Measurements from ENCODE around the gene SLC1A3.

SLC1A3 gene

DNA sequence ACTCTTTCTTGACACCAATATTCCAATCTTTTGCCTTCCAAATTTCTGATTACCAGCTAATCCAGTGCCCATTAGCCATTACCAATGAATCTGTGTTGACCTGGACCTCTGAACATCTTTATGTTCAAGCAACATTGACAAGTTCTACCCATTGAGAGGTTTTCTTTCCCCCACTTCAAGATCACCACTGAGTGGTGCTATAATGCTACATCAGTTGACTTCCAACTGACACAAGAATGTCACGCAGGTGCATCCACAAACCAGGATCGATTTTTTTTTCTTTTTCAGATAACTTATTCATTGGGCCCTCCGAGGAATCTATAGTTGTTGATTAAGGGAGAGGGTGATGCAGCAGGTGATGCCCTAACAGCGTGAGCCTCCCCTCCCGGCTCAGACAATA, 102.6 kb downstream of the SLC1A3 start:
- Histone ChIP-seq H3K4me1 (ENCODE audit: control insufficient read depth, insufficient read depth, low read length, poor library complexity, severe bottlenecking) (no peaks in the 10 kb centered on the region), H3K36me3 (ENCODE audit: control insufficient read depth, insufficient read depth, low read length) (no peaks in the 10 kb centered on the region), H3K27ac (ENCODE audit: insufficient read depth, low read length, poor library complexity, severe bottlenecking) (no peak overlapping the region), H3K4me3 (ENCODE audit: insufficient read depth, low read depth, low read length, poor library complexity, severe bottlenecking) (no peak overlapping the region), H3K27me3 (replicated peaks; ENCODE audit: control insufficient read depth, insufficient read depth, low read length, poor library complexity, severe bottlenecking) (no peaks in the 10 kb centered on the region), H3K9me3 (ENCODE audit: control insufficient read depth, low read length) (no peaks in the 10 kb centered on the region)
- no peak for DNase-seq

GRCh38 chr5:36710039-36710438, 103.6 kb downstream of the SLC1A3 start:
- no peak overlapping the region for H3K4me3 ChIP-seq (ENCODE audit: insufficient read depth, low read depth, low read length, poor library complexity, severe bottlenecking)
- no peaks in the 10 kb centered on the region for H3K27me3 ChIP-seq (replicated peaks; ENCODE audit: control insufficient read depth, insufficient read depth, low read length, poor library complexity, severe bottlenecking)
- no peak for DNase-seq
- no peaks in the 10 kb centered on the region for H3K36me3 ChIP-seq (ENCODE audit: control insufficient read depth, insufficient read depth, low read length)
- H3K4me1 ChIP-seq (ENCODE audit: control insufficient read depth, insufficient read depth, low read length, poor library complexity, severe bottlenecking), result no peaks in the 10 kb centered on the region
- H3K27ac ChIP-seq (ENCODE audit: insufficient read depth, low read length, poor library complexity, severe bottlenecking), result no peak overlapping the region
- H3K9me3 ChIP-seq (ENCODE audit: control insufficient read depth, low read length), result no peaks in the 10 kb centered on the region

- Histone ChIP-seq H3K9me3 (ENCODE audit: control insufficient read depth, low read length) (no peaks in the 10 kb centered on the region), H3K4me1 (ENCODE audit: control insufficient read depth, insufficient read depth, low read length, poor library complexity, severe bottlenecking) (no peaks in the 10 kb centered on the region), H3K27me3 (replicated peaks; ENCODE audit: control insufficient read depth, insufficient read depth, low read length, poor library complexity, severe bottlenecking) (no peaks in the 10 kb centered on the region), H3K36me3 (ENCODE audit: control insufficient read depth, insufficient read depth, low read length) (no peaks in the 10 kb centered on the region), H3K4me3 (ENCODE audit: insufficient read depth, low read depth, low read length, poor library complexity, severe bottlenecking) (no peak overlapping the region), H3K27ac (ENCODE audit: insufficient read depth, low read length, poor library complexity, severe bottlenecking) (no peak overlapping the region)
- no peak for DNase-seq
Observed at GRCh38 chr5:36712706-36713105, 106.3 kb downstream of the SLC1A3 start.

DNA sequence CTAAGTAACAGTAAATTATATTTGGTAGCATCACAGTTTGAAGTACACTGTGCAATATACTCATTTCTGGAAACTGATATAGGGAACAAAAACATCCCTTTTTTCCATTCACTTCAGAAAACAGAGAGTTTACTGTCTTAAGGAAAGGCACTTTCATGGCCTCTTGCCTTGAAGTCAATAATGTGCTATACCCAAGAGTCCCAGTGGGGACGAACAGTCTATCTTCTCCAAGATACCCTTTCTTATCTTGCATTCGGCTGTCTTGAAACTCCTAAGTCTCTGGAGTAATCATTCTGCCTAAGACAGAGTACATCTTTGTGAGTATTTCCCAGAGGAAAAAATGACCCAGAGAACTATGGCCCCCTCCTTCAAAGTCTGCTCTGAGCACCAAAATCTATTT, 107.1 kb downstream of the SLC1A3 start:
- Histone ChIP-seq H3K27me3 (replicated peaks; ENCODE audit: control insufficient read depth, insufficient read depth, low read length, poor library complexity, severe bottlenecking) (no peaks in the 10 kb centered on the region), H3K4me1 (ENCODE audit: control insufficient read depth, insufficient read depth, low read length, poor library complexity, severe bottlenecking) (no peaks in the 10 kb centered on the region), H3K4me3 (ENCODE audit: insufficient read depth, low read depth, low read length, poor library complexity, severe bottlenecking) (no peak overlapping the region), H3K36me3 (ENCODE audit: control insufficient read depth, insufficient read depth, low read length) (no peaks in the 10 kb centered on the region), H3K9me3 (ENCODE audit: control insufficient read depth, low read length) (no peaks in the 10 kb centered on the region), H3K27ac (ENCODE audit: insufficient read depth, low read length, poor library complexity, severe bottlenecking) (no peak overlapping the region)
- DNase-seq, result no peak

DNA sequence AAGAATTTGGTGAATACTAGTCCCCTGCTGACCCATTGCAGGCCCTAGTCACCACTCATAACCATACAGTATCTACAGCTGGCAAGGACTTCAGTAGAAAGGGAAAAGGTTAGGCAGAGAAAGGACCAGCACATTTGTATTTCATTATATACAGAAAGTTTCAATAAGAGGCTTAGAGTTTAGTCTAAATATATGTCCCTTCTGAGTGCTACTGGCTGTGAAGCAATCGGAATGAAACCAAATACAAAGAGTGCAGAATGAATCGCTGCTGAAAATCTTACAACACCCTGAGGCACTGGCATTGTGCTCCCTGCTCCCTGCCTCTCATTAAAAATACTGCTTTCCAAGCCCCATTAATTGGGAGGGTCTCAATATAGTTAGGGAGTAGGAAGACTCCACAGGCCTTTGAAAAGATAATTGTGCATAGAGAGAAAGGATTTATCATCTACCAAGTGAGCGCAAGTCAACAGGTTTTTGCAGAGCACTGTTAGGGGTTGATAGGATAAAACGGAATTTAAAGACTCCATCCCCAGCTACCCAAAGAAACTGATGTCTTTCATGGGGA, 110.8 kb downstream of the SLC1A3 start:
- no peaks in the 10 kb centered on the region for H3K4me1 ChIP-seq (ENCODE audit: control insufficient read depth, insufficient read depth, low read length, poor library complexity, severe bottlenecking)
- H3K27me3 ChIP-seq (replicated peaks; ENCODE audit: control insufficient read depth, insufficient read depth, low read length, poor library complexity, severe bottlenecking), result no peaks in the 10 kb centered on the region
- H3K36me3 ChIP-seq (ENCODE audit: control insufficient read depth, insufficient read depth, low read length), result no peaks in the 10 kb centered on the region
- H3K4me3 ChIP-seq (ENCODE audit: insufficient read depth, low read depth, low read length, poor library complexity, severe bottlenecking), result no peak overlapping the region
- H3K27ac ChIP-seq (ENCODE audit: insufficient read depth, low read length, poor library complexity, severe bottlenecking), result no peak overlapping the region
- no peak for DNase-seq
- H3K9me3 ChIP-seq (ENCODE audit: control insufficient read depth, low read length), result no peaks in the 10 kb centered on the region

GRCh38 chr5:36719282-36719681, 112.9 kb downstream of the SLC1A3 start:
- Histone ChIP-seq H3K9me3 (ENCODE audit: control insufficient read depth, low read length) (no peaks in the 10 kb centered on the region), H3K36me3 (ENCODE audit: control insufficient read depth, insufficient read depth, low read length) (no peaks in the 10 kb centered on the region), H3K4me1 (ENCODE audit: control insufficient read depth, insufficient read depth, low read length, poor library complexity, severe bottlenecking) (no peaks in the 10 kb centered on the region), H3K27me3 (replicated peaks; ENCODE audit: control insufficient read depth, insufficient read depth, low read length, poor library complexity, severe bottlenecking) (no peaks in the 10 kb centered on the region), H3K27ac (ENCODE audit: insufficient read depth, low read length, poor library complexity, severe bottlenecking) (no peak overlapping the region), H3K4me3 (ENCODE audit: insufficient read depth, low read depth, low read length, poor library complexity, severe bottlenecking) (no peak overlapping the region)
- no peak for DNase-seq

DNA sequence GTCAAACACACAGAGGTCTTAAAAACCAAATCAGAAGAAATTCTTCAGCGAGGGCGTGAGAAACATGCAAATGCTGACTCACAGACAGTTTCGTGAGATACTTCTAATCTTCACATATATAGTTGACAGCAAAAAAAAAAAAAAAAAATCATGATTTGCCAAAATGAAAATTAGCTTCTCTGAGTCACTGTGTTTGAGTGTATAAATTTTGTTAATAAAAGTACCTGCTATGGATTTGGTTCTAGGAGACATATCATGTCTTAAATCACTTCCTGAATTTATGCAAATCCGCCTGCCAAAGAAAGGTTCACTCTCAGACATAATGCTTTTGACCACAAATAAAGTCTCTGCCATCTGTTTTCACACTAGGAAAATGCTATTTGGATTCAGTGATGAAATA, 114.3 kb downstream of the SLC1A3 start:
- H3K36me3 ChIP-seq (ENCODE audit: control insufficient read depth, insufficient read depth, low read length), result no peaks in the 10 kb centered on the region
- no peaks in the 10 kb centered on the region for H3K9me3 ChIP-seq (ENCODE audit: control insufficient read depth, low read length)
- H3K27me3 ChIP-seq (replicated peaks; ENCODE audit: control insufficient read depth, insufficient read depth, low read length, poor library complexity, severe bottlenecking), result no peaks in the 10 kb centered on the region
- no peak overlapping the region for H3K27ac ChIP-seq (ENCODE audit: insufficient read depth, low read length, poor library complexity, severe bottlenecking)
- no peak for DNase-seq
- H3K4me3 ChIP-seq (ENCODE audit: insufficient read depth, low read depth, low read length, poor library complexity, severe bottlenecking), result no peak overlapping the region
- no peaks in the 10 kb centered on the region for H3K4me1 ChIP-seq (ENCODE audit: control insufficient read depth, insufficient read depth, low read length, poor library complexity, severe bottlenecking)

- H3K27ac ChIP-seq (ENCODE audit: insufficient read depth, low read length, poor library complexity, severe bottlenecking), result no peak overlapping the region
- no peak overlapping the region for H3K4me3 ChIP-seq (ENCODE audit: insufficient read depth, low read depth, low read length, poor library complexity, severe bottlenecking)
- H3K9me3 ChIP-seq (ENCODE audit: control insufficient read depth, low read length), result no peaks in the 10 kb centered on the region
- H3K27me3 ChIP-seq (replicated peaks; ENCODE audit: control insufficient read depth, insufficient read depth, low read length, poor library complexity, severe bottlenecking), result no peaks in the 10 kb centered on the region
- no peak for DNase-seq
- no peaks in the 10 kb centered on the region for H3K36me3 ChIP-seq (ENCODE audit: control insufficient read depth, insufficient read depth, low read length)
- H3K4me1 ChIP-seq (ENCODE audit: control insufficient read depth, insufficient read depth, low read length, poor library complexity, severe bottlenecking), result no peaks in the 10 kb centered on the region
Observed at GRCh38 chr5:36721664-36722235, 115.3 kb downstream of the SLC1A3 start.

GRCh38 chr5:36722900-36723299, 116.5 kb downstream of the SLC1A3 start:
- Histone ChIP-seq H3K4me1 (ENCODE audit: control insufficient read depth, insufficient read depth, low read length, poor library complexity, severe bottlenecking) (no peaks in the 10 kb centered on the region), H3K27ac (ENCODE audit: insufficient read depth, low read length, poor library complexity, severe bottlenecking) (no peak overlapping the region), H3K36me3 (ENCODE audit: control insufficient read depth, insufficient read depth, low read length) (no peaks in the 10 kb centered on the region), H3K9me3 (ENCODE audit: control insufficient read depth, low read length) (no peaks in the 10 kb centered on the region), H3K27me3 (replicated peaks; ENCODE audit: control insufficient read depth, insufficient read depth, low read length, poor library complexity, severe bottlenecking) (no peaks in the 10 kb centered on the region), H3K4me3 (ENCODE audit: insufficient read depth, low read depth, low read length, poor library complexity, severe bottlenecking) (no peak overlapping the region)
- no peak for DNase-seq

DNA sequence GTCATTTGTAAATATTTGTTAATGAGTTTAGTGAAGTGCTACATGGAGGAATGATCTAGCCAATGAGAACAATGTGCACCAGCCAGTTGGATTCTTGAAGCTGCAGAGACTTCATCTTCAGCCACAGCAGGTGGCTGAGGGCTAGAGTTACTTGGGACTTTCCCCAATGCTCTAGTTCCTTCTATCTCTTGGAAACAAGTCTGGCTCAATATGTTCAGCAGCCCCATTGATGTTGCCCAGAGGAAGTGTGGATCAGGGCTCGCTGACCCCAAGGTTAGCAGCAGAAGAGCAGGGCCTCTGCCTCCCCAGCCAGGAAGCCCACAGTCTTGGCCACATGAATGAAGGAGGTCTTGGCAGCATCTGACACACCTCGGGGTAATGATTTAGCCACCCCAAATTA, 117.5 kb downstream of the SLC1A3 start:
- Histone ChIP-seq H3K36me3 (ENCODE audit: control insufficient read depth, insufficient read depth, low read length) (no peaks in the 10 kb centered on the region), H3K4me3 (ENCODE audit: insufficient read depth, low read depth, low read length, poor library complexity, severe bottlenecking) (no peak overlapping the region), H3K27me3 (replicated peaks; ENCODE audit: control insufficient read depth, insufficient read depth, low read length, poor library complexity, severe bottlenecking) (no peaks in the 10 kb centered on the region), H3K27ac (ENCODE audit: insufficient read depth, low read length, poor library complexity, severe bottlenecking) (no peak overlapping the region), H3K9me3 (ENCODE audit: control insufficient read depth, low read length) (no peaks in the 10 kb centered on the region), H3K4me1 (ENCODE audit: control insufficient read depth, insufficient read depth, low read length, poor library complexity, severe bottlenecking) (no peaks in the 10 kb centered on the region)
- no peak for DNase-seq
